Measurements from ENCODE around the gene RNF223.
"Not testable (repeated sequence)": the region's sequence is repeated elsewhere in the genome, so short reads cannot be mapped to it uniquely, and the experiment has no call there.

The RNF223 gene

GRCh38 chr1:1058088-1058905, 15.8 kb downstream of the RNF223 start:
- DNase-seq, result no peak

- not testable (repeated sequence) for DNase-seq
These were observed 16.4 kb downstream of the RNF223 start for GRCh38 chr1:1057769-1058087.

- DNase-seq, result no peak
These were observed 18.0 kb downstream of the RNF223 start for GRCh38 chr1:1055841-1056736.

GRCh38 chr1:1054971-1055370, 19.1 kb downstream of the RNF223 start:
- no peak for DNase-seq

- DNase-seq, result no peak
These were observed 19.9 kb downstream of the RNF223 start for GRCh38 chr1:1054099-1054700.

- DNase-seq, result no peak
These were observed 20.4 kb downstream of the RNF223 start for GRCh38 chr1:1053682-1054081.

- no peak for DNase-seq
These were observed 21.1 kb downstream of the RNF223 start for GRCh38 chr1:1053022-1053421.

- no peak for DNase-seq
These were observed 21.9 kb downstream of the RNF223 start for GRCh38 chr1:1052003-1052840.

GRCh38 chr1:1051127-1051810, 22.8 kb downstream of the RNF223 start:
- no peak for DNase-seq

- DNase-seq, result no peak
These were observed 23.5 kb downstream of the RNF223 start for GRCh38 chr1:1050577-1051052.

- DNase-seq, result no peak
These were observed 24.6 kb downstream of the RNF223 start for GRCh38 chr1:1049318-1050165.

- DNase-seq, result no peak
These were observed 25.3 kb downstream of the RNF223 start for GRCh38 chr1:1048765-1049164.

- DNase-seq, result no peak
These were observed 26.1 kb downstream of the RNF223 start for GRCh38 chr1:1047963-1048362.

- DNase-seq, result no peak
These were observed 26.7 kb downstream of the RNF223 start for GRCh38 chr1:1047407-1047806.

GRCh38 chr1:1046767-1047166, 27.3 kb downstream of the RNF223 start:
- DNase-seq, result no peak

GRCh38 chr1:1046243-1046642, 27.9 kb downstream of the RNF223 start:
- no peak for DNase-seq

GRCh38 chr1:1045129-1045528, 29.0 kb downstream of the RNF223 start:
- no peak for DNase-seq

- DNase-seq, result no peak
These were observed 29.5 kb downstream of the RNF223 start for GRCh38 chr1:1044455-1045078.

- no peak for DNase-seq
These were observed 30.2 kb downstream of the RNF223 start for GRCh38 chr1:1043921-1044320.

- no peak for DNase-seq
These were observed 30.7 kb downstream of the RNF223 start for GRCh38 chr1:1043411-1043810.

GRCh38 chr1:1042835-1043234, 31.3 kb downstream of the RNF223 start:
- DNase-seq, result no peak

All from NCI-H1105 (cell line).